H1 (cell line): ENCODE results near the gene RRAS2. TPM values are rescaled to one million over a fixed set of nuclear protein-coding genes. Genes with fewer than 3 reads are reported as not detected.

Experiments used
- CHD1 ChIP-seq: IDR thresholded peaks from 2 replicates; pipeline ENCODE4 v1.6.1; 2012; ENCODE audit warnings: low read depth, low read length, improper control_type of control experiment
- CREB1 ChIP-seq: IDR thresholded peaks from 2 replicates; pipeline ENCODE4 v1.6.1; 2012; ENCODE audit warnings: inconsistent platforms
- JUND ChIP-seq: IDR thresholded peaks from 2 replicates; pipeline ENCODE4 v1.6.1; 2011; ENCODE audit warnings: mild to moderate bottlenecking, improper control_type of control experiment, low read length
- SIX5 ChIP-seq: IDR thresholded peaks from 2 replicates; pipeline ENCODE4 v1.6.1; 2011; ENCODE audit warnings: mild to moderate bottlenecking, low read depth, low read length
- polyA plus RNA-seq, 7 experiments: library from polyadenylated mRNA; depleted of rRNA in 3 of 7; stranded (reverse) in 5 of 7; unstranded in 2 of 7; fragments of >200 nt in 5 of 7; fragments of 200-250 nt in 2 of 7; gene quantifications; 1 replicate in 5 of 7; 2 replicates in 1 of 7; 4 replicates in 1 of 7; pipeline versions ENCODE4 v1.2.1 to v1.2.3, GENCODE V29; 2011 to 2013; ENCODE audit warnings: missing spikeins in 2 of 7, mixed read lengths in 2 of 7
- total RNA-seq: library from RNA; stranded (reverse); fragmentation: NEBNext Ultra II Directional; extraction: Animal tissue kit (Norgen Biotek cat#: 25700); gene quantifications from 2 replicates; pipeline ENCODE4 v1.2.1, GENCODE V29; 2021

Gene RRAS2
- total and polyA plus RNA-seq, 2 of the 8 experiments (the other 6 are each of a cell fraction or from before 2014, with no cell fraction given), result 72.3 to 234 TPM

- no peak for TF ChIP-seq SIX5
- TF ChIP-seq CREB1, result no peak
- no peak for TF ChIP-seq CHD1
- TF ChIP-seq JUND, result no peak
These were observed 3.6 kb upstream of the RRAS2 start (continued) for GRCh38 chr11:14362611-14363010.
